ENCODE data around the gene DMRT2.

- TF ChIP-seq POLR2A (IDR thresholded peaks at IDR 0.05; ENCODE audit: control extremely low read depth in 1 of 2, low read depth in 2 of 2, low read length in 2 of 2) (no peak), SIN3A (conservative IDR thresholded peaks at IDR 0.05 in 1 of 2, IDR thresholded peaks at IDR 0.05 in 1 of 2; ENCODE audit: low read depth in 1 of 2, low read length in 2 of 2) (no peak), TAF1 (IDR thresholded peaks at IDR 0.05; ENCODE audit: low read depth, low read length) (no peak), HDAC2 (IDR thresholded peaks at IDR 0.05; ENCODE audit: borderline replicate concordance in 1 of 2, low read depth in 2 of 2, low read length in 2 of 2) (no peak), MAFK (IDR thresholded peaks at IDR 0.05; ENCODE audit: low read depth, low read length) (no peak), SP1 (IDR thresholded peaks at IDR 0.05; ENCODE audit: low read depth, low read length) (no peak), CTCF (IDR thresholded peaks at IDR 0.05; ENCODE audit: control extremely low read depth in 1 of 3, insufficient read depth in 1 of 3, low read depth in 1 of 3, low read length in 3 of 3) (no peak), TEAD4 (IDR thresholded peaks at IDR 0.05; ENCODE audit: low read depth, low read length) (no peak), EZH2 (IDR thresholded peaks at IDR 0.05; ENCODE audit: low read depth, low read length, severe bottlenecking) (no peak), ZNF274 (IDR thresholded peaks at IDR 0.05; ENCODE audit: borderline replicate concordance, extremely low read depth, low read length) (no peak), CBX5 (IDR thresholded peaks at IDR 0.05; ENCODE audit: low read depth, low read length) (no peak)
Measured at GRCh38 chr9:1014225-1014624, 35.9 kb upstream of the DMRT2 start.

All from H1 (cell line).